NCI-H460 (cell line): ENCODE data around the gene SMIM15. TPM values are rescaled to one million over a fixed set of nuclear protein-coding genes. Genes with fewer than 3 reads are reported as not detected.
"Not testable (repeated sequence)": the region's sequence is repeated elsewhere in the genome, so short reads cannot be mapped to it uniquely, and the experiment has no call there.

Experiments used
- DNase-seq: peaks from one replicate; pipeline ENCODE4 v3.0.0-alpha.2; 2016; ENCODE audit warnings: low read depth; ENCODE audit errors: extremely low read depth
- polyA plus RNA-seq: library from polyadenylated mRNA; depleted of rRNA; stranded (reverse); fragments of >200 nt; gene quantifications from 2 replicates; pipeline ENCODE4 v1.2.3, GENCODE V29; 2014; cell fraction: nucleus; rRNA removed
- total RNA-seq: library from RNA; depleted of rRNA; stranded (reverse); fragments of >200 nt; shearing (Covaris generic); gene quantifications from 2 replicates; pipeline ENCODE4 v1.2.3, GENCODE V29; 2014; rRNA removed

SMIM15 gene
- 97.0 and 99.2 TPM in 2 replicates for total RNA-seq
- polyA plus RNA-seq, result 54.6 and 62.6 TPM in 2 replicates

GRCh38 chr5:61162010-61162831 lies at the start of gene SMIM15:
SMIM15 (minus strand) TSS chr5:61162468; CDS start chr5:61160171, 2,297 bp downstream.
- DNase-seq, result peak; percentile 90

- DNase-seq, result no peak
Measured at GRCh38 chr5:61207884-61208283, 45.6 kb upstream of the SMIM15 start.

- DNase-seq, result no peak
Measured at GRCh38 chr5:61205013-61205412, 42.7 kb upstream of the SMIM15 start.

- no peak for DNase-seq
Measured at GRCh38 chr5:61202213-61202612, 39.9 kb upstream of the SMIM15 start.

- no peak for DNase-seq
Measured at GRCh38 chr5:61200582-61201155, 38.4 kb upstream of the SMIM15 start.

GRCh38 chr5:61198606-61199005 lies 36.3 kb upstream of the SMIM15 start:
- DNase-seq, result no peak

GRCh38 chr5:61187826-61188225 lies 25.6 kb upstream of the SMIM15 start:
- not testable (repeated sequence) for DNase-seq

GRCh38 chr5:61187352-61187751 lies 25.1 kb upstream of the SMIM15 start:
- DNase-seq, result not testable (repeated sequence)

DNA sequence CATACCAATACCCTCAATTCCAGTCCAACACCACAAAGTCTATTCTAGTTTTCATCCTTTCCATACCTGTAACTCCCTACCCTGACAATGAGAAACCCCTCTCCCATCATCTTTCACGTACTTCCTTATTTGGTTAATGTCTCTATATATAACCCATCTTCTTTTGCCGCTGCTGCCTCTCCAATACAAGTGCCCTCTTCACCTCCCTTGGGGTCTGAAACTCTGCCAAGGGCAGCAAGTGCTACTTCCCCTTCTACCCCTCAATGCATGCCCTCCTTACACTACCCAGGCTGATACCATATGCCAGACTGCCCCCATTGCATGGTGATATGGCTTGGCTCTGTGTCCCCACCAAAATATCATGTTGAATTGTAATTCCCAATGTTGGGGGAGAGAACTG lies 24.4 kb upstream of the SMIM15 start:
- DNase-seq, result no peak

GRCh38 chr5:61184708-61185107 lies 22.4 kb upstream of the SMIM15 start:
- DNase-seq, result no peak

DNA sequence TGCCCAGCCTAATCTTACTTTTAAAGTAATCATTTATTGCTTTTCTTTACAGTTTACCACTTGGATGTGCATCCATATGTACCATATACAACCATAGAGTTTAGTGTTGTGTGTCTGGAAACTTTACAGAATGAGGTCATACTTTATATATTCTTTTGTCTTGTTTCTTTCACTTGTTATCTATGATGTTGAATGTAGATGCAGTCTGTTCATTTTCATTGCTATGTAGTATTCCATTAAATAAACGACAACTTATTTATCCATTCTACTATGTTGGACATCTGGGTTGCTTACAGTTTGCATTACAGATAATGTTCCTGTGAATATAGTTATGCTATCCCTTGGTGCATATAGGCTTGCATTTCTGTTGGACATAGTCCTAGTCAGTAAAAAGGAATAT lies 21.3 kb upstream of the SMIM15 start:
- no peak for DNase-seq

GRCh38 chr5:61182449-61182848 lies 20.2 kb upstream of the SMIM15 start:
- no peak for DNase-seq

- no peak for DNase-seq
Measured at GRCh38 chr5:61180886-61181285, 18.6 kb upstream of the SMIM15 start.

- no peak for DNase-seq
Measured at GRCh38 chr5:61178702-61179101, 16.4 kb upstream of the SMIM15 start.

GRCh38 chr5:61177716-61178115 lies 15.4 kb upstream of the SMIM15 start:
- DNase-seq, result no peak

GRCh38 chr5:61177070-61177469 lies 14.8 kb upstream of the SMIM15 start:
- no peak for DNase-seq

DNA sequence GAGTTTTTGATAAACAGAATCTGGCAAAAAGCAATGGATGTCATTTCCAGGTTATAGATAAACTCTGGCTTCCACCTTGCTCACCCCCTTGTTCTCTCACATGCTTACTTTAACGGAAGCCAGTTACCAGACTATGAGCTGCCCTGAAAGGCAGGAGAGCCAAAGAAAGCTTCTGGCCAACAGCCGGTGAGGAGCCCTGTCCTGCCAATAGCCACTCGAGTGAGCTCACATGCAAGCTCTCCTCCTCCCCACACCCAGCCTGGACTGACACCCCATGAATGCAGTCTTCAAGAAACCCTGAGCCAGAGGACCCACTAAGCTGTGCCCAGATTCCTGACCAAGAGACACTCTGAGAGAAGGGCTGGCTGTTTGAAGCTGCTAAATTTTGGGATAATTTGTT lies 14.4 kb upstream of the SMIM15 start:
- no peak for DNase-seq

- DNase-seq, result no peak
Measured at GRCh38 chr5:61171479-61171878, 9.2 kb upstream of the SMIM15 start.

DNA sequence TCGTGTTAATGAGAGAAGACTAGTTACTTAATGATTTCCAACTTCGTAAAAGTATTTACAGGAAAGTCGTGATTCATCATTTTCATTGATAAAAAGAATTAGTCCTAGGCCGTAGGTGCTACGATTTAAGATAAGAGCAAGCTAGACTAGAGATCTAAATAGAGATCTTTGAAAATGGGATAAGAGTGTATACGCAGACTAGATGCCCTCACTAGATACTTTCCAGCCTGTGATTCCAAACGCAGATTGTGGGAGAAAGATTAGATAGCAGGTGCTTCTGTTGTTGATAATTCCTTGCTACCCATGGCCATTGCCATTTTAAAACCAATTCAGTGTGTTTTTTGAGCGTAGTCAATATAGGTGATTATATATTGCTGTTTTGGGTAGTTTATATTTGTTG lies 6.7 kb upstream of the SMIM15 start:
- DNase-seq, result no peak

DNA sequence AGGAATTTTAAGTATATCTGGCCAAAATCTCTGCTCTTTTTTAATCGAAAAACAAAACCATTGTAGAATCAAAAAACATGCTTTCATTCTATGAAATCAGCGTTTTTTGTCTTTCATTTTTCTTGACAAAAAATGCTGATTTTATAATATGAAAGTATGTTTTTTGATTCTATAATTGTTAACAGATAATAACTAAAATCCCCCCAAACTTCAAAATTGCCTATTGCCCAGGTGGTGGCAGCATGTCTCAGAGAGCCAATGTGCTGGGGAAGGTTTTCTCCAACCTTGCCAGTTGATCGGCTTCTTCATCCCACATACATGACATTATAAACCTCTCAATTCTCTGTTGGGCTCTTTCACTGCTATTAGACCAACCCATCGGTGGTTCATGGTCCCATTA lies 5.1 kb upstream of the SMIM15 start:
- DNase-seq, result peak; percentile 41

- no peak for DNase-seq
Measured at GRCh38 chr5:61163905-61164304, 1.6 kb upstream of the SMIM15 start.
